ENCODE measurements around the gene NRGN.

Gene NRGN

GRCh38 chr11:124745270-124745834, 5.6 kb downstream of the NRGN start:
- no peak overlapping the region for H3K23ac ChIP-seq (ENCODE audit: low read length)
- no peak overlapping the region for H2BK5ac ChIP-seq (ENCODE audit: low read depth, low read length, poor library complexity)
- no peak overlapping the region for H2AFZ ChIP-seq (ENCODE audit: insufficient read depth, low read length, poor library complexity)
- H3K4me2 ChIP-seq (ENCODE audit: low read length), result no peak overlapping the region
- H3K79me1 ChIP-seq (ENCODE audit: low read length), result no peaks in the 10 kb centered on the region
- H2BK120ac ChIP-seq (ENCODE audit: insufficient read depth, low read length, poor library complexity), result no peak overlapping the region
- no peak overlapping the region for H2AK5ac ChIP-seq (ENCODE audit: low read length)
- H3K18ac ChIP-seq (ENCODE audit: low read length), result no peak overlapping the region
- no peak overlapping the region for H3K9ac ChIP-seq (ENCODE audit: low read length)
- no peak overlapping the region for H2BK12ac ChIP-seq (ENCODE audit: low read length)
- H3K27ac ChIP-seq (ENCODE audit: low read depth, low read length), result no peak overlapping the region
- H3K14ac ChIP-seq (ENCODE audit: low read length), result no peak overlapping the region
- no peak for DNase-seq
- no peaks in the 10 kb centered on the region for H3K79me2 ChIP-seq (ENCODE audit: control insufficient read depth, insufficient read depth, low read length, poor library complexity)
- H4K12ac ChIP-seq (ENCODE audit: low read depth, low read length), result no peak overlapping the region
- H3K9me3 ChIP-seq (ENCODE audit: insufficient read depth, low read depth, low read length), result peaks cover 4% of the 10 kb centered on the region
- H3K4ac ChIP-seq (ENCODE audit: low read depth, low read length), result no peak overlapping the region
- H4K8ac ChIP-seq (ENCODE audit: low read depth, low read length), result no peak overlapping the region
- H3K27me3 ChIP-seq (ENCODE audit: insufficient read depth, low read length), result peaks cover 81% of the 10 kb centered on the region
- no peak overlapping the region for H4K91ac ChIP-seq (ENCODE audit: low read depth, low read length)
- WGBS (ENCODE audit: extremely low coverage, insufficient coverage, insufficient read length), result no CpG with 5 or more reads among the region's 44 CpGs
- no peaks in the 10 kb centered on the region for H3K36me3 ChIP-seq (ENCODE audit: control insufficient read depth in 1 of 2, insufficient read depth in 2 of 2, low read length in 2 of 2)
- H3K4me3 ChIP-seq (ENCODE audit: low read depth, low read length), result no peak overlapping the region
- peaks cover 8 to 14% of the 10 kb centered on the region in 2 experiments for H3K4me1 ChIP-seq (ENCODE audit: control insufficient read depth in 1 of 2, insufficient read depth in 2 of 2, low read length in 2 of 2)

- Histone ChIP-seq H3K4me1 (ENCODE audit: control insufficient read depth in 1 of 2, insufficient read depth in 2 of 2, low read length in 2 of 2) (peaks cover 6 to 12% of the 10 kb centered on the region in 2 experiments), H4K91ac (ENCODE audit: low read depth, low read length) (no peak overlapping the region), H3K36me3 (ENCODE audit: control insufficient read depth in 1 of 2, insufficient read depth in 2 of 2, low read length in 2 of 2) (no peaks in the 10 kb centered on the region), H2AFZ (ENCODE audit: insufficient read depth, low read length, poor library complexity) (peak overlapping the region; percentile 2), H3K18ac (ENCODE audit: low read length) (no peak overlapping the region), H3K79me2 (ENCODE audit: control insufficient read depth, insufficient read depth, low read length, poor library complexity) (no peaks in the 10 kb centered on the region), H2AK5ac (ENCODE audit: low read length) (no peak overlapping the region), H3K9me3 (ENCODE audit: insufficient read depth, low read depth, low read length) (peaks cover 4% of the 10 kb centered on the region), H3K23ac (ENCODE audit: low read length) (no peak overlapping the region), H3K27ac (ENCODE audit: low read depth, low read length) (no peak overlapping the region), H4K8ac (ENCODE audit: low read depth, low read length) (no peak overlapping the region), H3K4ac (ENCODE audit: low read depth, low read length) (no peak overlapping the region), H3K79me1 (ENCODE audit: low read length) (no peaks in the 10 kb centered on the region), H3K14ac (ENCODE audit: low read length) (no peak overlapping the region), H3K9ac (ENCODE audit: low read length) (no peak overlapping the region), H2BK12ac (ENCODE audit: low read length) (no peak overlapping the region), H2BK120ac (ENCODE audit: insufficient read depth, low read length, poor library complexity) (no peak overlapping the region), H3K4me3 (ENCODE audit: low read depth, low read length) (peak overlapping the region; percentile 51), H4K12ac (ENCODE audit: low read depth, low read length) (no peak overlapping the region), H3K4me2 (ENCODE audit: low read length) (peak overlapping the region; percentile 63), H3K27me3 (ENCODE audit: insufficient read depth, low read length) (peaks cover 78% of the 10 kb centered on the region), H2BK5ac (ENCODE audit: low read depth, low read length, poor library complexity) (no peak overlapping the region)
- peak; percentile 52 to 66 for DNase-seq
- no CpG with 5 or more reads among the region's 41 CpGs for WGBS (ENCODE audit: extremely low coverage, insufficient coverage, insufficient read length)
Observed at GRCh38 chr11:124745835-124746620, 6.3 kb downstream of the NRGN start.

GRCh38 chr11:124746621-124747243, 7.0 kb downstream of the NRGN start:
- Histone ChIP-seq H4K8ac (ENCODE audit: low read depth, low read length) (no peak overlapping the region), H3K36me3 (ENCODE audit: control insufficient read depth in 1 of 2, insufficient read depth in 2 of 2, low read length in 2 of 2) (no peaks in the 10 kb centered on the region), H3K9me3 (ENCODE audit: insufficient read depth, low read depth, low read length) (peaks cover 5% of the 10 kb centered on the region), H3K79me2 (ENCODE audit: control insufficient read depth, insufficient read depth, low read length, poor library complexity) (no peaks in the 10 kb centered on the region), H3K23ac (ENCODE audit: low read length) (no peak overlapping the region), H3K4me2 (ENCODE audit: low read length) (peak overlapping the region; percentile 63), H3K14ac (ENCODE audit: low read length) (no peak overlapping the region), H3K18ac (ENCODE audit: low read length) (no peak overlapping the region), H3K9ac (ENCODE audit: low read length) (no peak overlapping the region), H2BK120ac (ENCODE audit: insufficient read depth, low read length, poor library complexity) (no peak overlapping the region), H4K12ac (ENCODE audit: low read depth, low read length) (no peak overlapping the region), H3K27ac (ENCODE audit: low read depth, low read length) (no peak overlapping the region), H4K91ac (ENCODE audit: low read depth, low read length) (no peak overlapping the region), H3K27me3 (ENCODE audit: insufficient read depth, low read length) (peaks cover 78% of the 10 kb centered on the region), H3K4ac (ENCODE audit: low read depth, low read length) (no peak overlapping the region), H2BK5ac (ENCODE audit: low read depth, low read length, poor library complexity) (no peak overlapping the region), H3K4me1 (ENCODE audit: control insufficient read depth in 1 of 2, insufficient read depth in 2 of 2, low read length in 2 of 2) (peaks cover 6 to 12% of the 10 kb centered on the region in 2 experiments), H2AFZ (ENCODE audit: insufficient read depth, low read length, poor library complexity) (peak overlapping the region; percentile 2), H3K4me3 (ENCODE audit: low read depth, low read length) (peak overlapping the region; percentile 51), H2AK5ac (ENCODE audit: low read length) (no peak overlapping the region), H3K79me1 (ENCODE audit: low read length) (no peaks in the 10 kb centered on the region), H2BK12ac (ENCODE audit: low read length) (no peak overlapping the region)
- WGBS (ENCODE audit: extremely low coverage, insufficient coverage, insufficient read length), result no CpG with 5 or more reads among the region's 37 CpGs
- DNase-seq, result peak; percentile 89 to 93

- Histone ChIP-seq H2AK5ac (ENCODE audit: low read length) (no peak overlapping the region), H3K27ac (ENCODE audit: low read depth, low read length) (no peak overlapping the region), H3K4me3 (ENCODE audit: low read depth, low read length) (no peak overlapping the region), H2BK5ac (ENCODE audit: low read depth, low read length, poor library complexity) (no peak overlapping the region), H3K4me2 (ENCODE audit: low read length) (peak overlapping the region; percentile 38), H3K23ac (ENCODE audit: low read length) (no peak overlapping the region), H2BK120ac (ENCODE audit: insufficient read depth, low read length, poor library complexity) (no peak overlapping the region), H4K8ac (ENCODE audit: low read depth, low read length) (no peak overlapping the region), H3K9me3 (ENCODE audit: insufficient read depth, low read depth, low read length) (peaks cover 2% of the 10 kb centered on the region), H3K14ac (ENCODE audit: low read length) (no peak overlapping the region), H3K79me2 (ENCODE audit: control insufficient read depth, insufficient read depth, low read length, poor library complexity) (no peaks in the 10 kb centered on the region), H3K79me1 (ENCODE audit: low read length) (no peaks in the 10 kb centered on the region), H3K4me1 (ENCODE audit: control insufficient read depth in 1 of 2, insufficient read depth in 2 of 2, low read length in 2 of 2) (peaks cover 6 to 12% of the 10 kb centered on the region in 2 experiments), H2AFZ (ENCODE audit: insufficient read depth, low read length, poor library complexity) (no peak overlapping the region), H4K91ac (ENCODE audit: low read depth, low read length) (no peak overlapping the region), H3K27me3 (ENCODE audit: insufficient read depth, low read length) (peaks cover 80% of the 10 kb centered on the region), H3K9ac (ENCODE audit: low read length) (no peak overlapping the region), H3K36me3 (ENCODE audit: control insufficient read depth in 1 of 2, insufficient read depth in 2 of 2, low read length in 2 of 2) (no peaks in the 10 kb centered on the region), H3K4ac (ENCODE audit: low read depth, low read length) (no peak overlapping the region), H3K18ac (ENCODE audit: low read length) (no peak overlapping the region), H4K12ac (ENCODE audit: low read depth, low read length) (no peak overlapping the region), H2BK12ac (ENCODE audit: low read length) (no peak overlapping the region)
- no CpG with 5 or more reads among the region's 14 CpGs for WGBS (ENCODE audit: extremely low coverage, insufficient coverage, insufficient read length)
- no peak for DNase-seq
Observed at GRCh38 chr11:124747406-124748099, 7.8 kb downstream of the NRGN start.

All from trophoblast cell (in vitro differentiated cells and primary cell).